ENCODE measurements around the gene TRPM4. TPM values are rescaled to one million over a fixed set of nuclear protein-coding genes. Genes with fewer than 3 reads are reported as not detected.
A peak's percentile ranks its signal among the peaks of the same experiment; 100 is the strongest.
"Not testable (repeated sequence)": the region's sequence is repeated elsewhere in the genome, so short reads cannot be mapped to it uniquely, and the experiment has no call there.

Gene TRPM4
- total RNA-seq, 1 donor from 2014 or later: 58.5 TPM

DNA sequence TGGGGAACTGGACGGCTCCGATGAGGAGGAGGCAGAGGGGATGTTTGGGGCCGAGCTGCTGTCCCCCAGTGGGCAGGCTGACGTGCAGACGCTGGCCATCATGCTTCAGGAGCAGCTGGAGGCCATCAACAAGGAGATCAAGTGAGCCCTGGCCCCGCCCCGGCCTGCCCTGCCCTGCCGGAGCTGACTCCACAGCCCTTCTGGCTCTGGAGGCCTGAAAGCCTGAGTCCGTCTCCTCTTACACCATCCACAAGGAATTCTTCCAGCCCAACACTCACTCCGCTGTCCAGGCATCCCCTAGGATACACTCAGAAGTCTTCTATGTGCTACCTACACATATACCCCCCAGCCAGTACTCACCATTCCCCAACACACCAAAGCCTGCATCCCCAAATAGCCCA lies 20.8 kb upstream of the TRPM4 start:
- peaks cover 10% of the 10 kb centered on the region for H3K4me1 Mint-ChIP-seq
- TF ChIP-seq CTCF (IDR thresholded peaks at IDR 0.05; ENCODE audit: unreplicated experiment): no peak
- no peaks in the 10 kb centered on the region for H3K27me3 Mint-ChIP-seq (ENCODE audit: low read depth)
- no peak overlapping the region for H3K4me3 Mint-ChIP-seq
- no peaks in the 10 kb centered on the region for H3K9me3 Mint-ChIP-seq
- H3K27ac Mint-ChIP-seq: no peak overlapping the region
- DNase-seq (ENCODE audit: low spot score in 2 of 2, unreplicated experiment in 2 of 2): no peak
- peaks cover 1% of the 10 kb centered on the region for H3K36me3 Mint-ChIP-seq

DNA sequence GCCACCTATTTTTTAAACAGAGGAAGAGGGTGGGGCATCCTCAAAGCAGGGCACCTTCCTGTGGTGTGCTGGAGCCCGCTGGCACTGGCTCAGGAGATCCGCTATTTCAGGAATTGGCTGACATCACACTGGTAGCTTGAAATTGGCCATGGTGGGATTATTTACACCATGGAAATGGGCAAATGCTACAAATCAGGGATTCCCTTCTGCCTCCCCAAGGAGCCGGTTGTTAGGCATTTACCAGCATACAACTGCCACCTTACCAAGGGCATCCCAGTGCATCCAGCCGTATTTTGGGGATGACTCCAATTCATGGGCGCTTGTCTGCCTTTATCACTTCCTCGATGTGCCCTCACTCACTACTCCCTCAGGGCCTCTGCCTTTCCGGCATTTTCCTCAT lies 16.6 kb upstream of the TRPM4 start:
- Mint-ChIP-seq H3K36me3 (no peaks in the 10 kb centered on the region), H3K4me1 (peaks cover 17% of the 10 kb centered on the region), H3K27me3 (ENCODE audit: low read depth) (no peaks in the 10 kb centered on the region), H3K27ac (no peak overlapping the region), H3K4me3 (peak overlapping the region; percentile 22), H3K9me3 (no peaks in the 10 kb centered on the region)
- DNase-seq (ENCODE audit: low spot score in 2 of 2, unreplicated experiment in 2 of 2): no peak
- no peak for TF ChIP-seq CTCF (IDR thresholded peaks at IDR 0.05; ENCODE audit: unreplicated experiment)

GRCh38 chr19:49141352-49141751 lies 16.2 kb upstream of the TRPM4 start:
- DNase-seq (ENCODE audit: low spot score in 2 of 2, unreplicated experiment in 2 of 2): no peak
- Mint-ChIP-seq H3K27ac (no peak overlapping the region), H3K27me3 (ENCODE audit: low read depth) (no peaks in the 10 kb centered on the region), H3K4me1 (peaks cover 20% of the 10 kb centered on the region), H3K36me3 (no peaks in the 10 kb centered on the region), H3K9me3 (no peaks in the 10 kb centered on the region), H3K4me3 (peak overlapping the region; percentile 22)
- no peak for TF ChIP-seq CTCF (IDR thresholded peaks at IDR 0.05; ENCODE audit: unreplicated experiment)

GRCh38 chr19:49142866-49143335 lies 14.7 kb upstream of the TRPM4 start:
- no peak for TF ChIP-seq CTCF (IDR thresholded peaks at IDR 0.05; ENCODE audit: unreplicated experiment)
- no peaks in the 10 kb centered on the region for H3K27me3 Mint-ChIP-seq (ENCODE audit: low read depth)
- peak; percentile 86 to 88 for DNase-seq (ENCODE audit: low spot score in 2 of 2, unreplicated experiment in 2 of 2)
- peak overlapping the region; percentile 88 for H3K4me3 Mint-ChIP-seq
- no peaks in the 10 kb centered on the region for H3K9me3 Mint-ChIP-seq
- peak overlapping the region; percentile 65 for H3K27ac Mint-ChIP-seq
- no peaks in the 10 kb centered on the region for H3K36me3 Mint-ChIP-seq
- peaks cover 25% of the 10 kb centered on the region for H3K4me1 Mint-ChIP-seq

DNA sequence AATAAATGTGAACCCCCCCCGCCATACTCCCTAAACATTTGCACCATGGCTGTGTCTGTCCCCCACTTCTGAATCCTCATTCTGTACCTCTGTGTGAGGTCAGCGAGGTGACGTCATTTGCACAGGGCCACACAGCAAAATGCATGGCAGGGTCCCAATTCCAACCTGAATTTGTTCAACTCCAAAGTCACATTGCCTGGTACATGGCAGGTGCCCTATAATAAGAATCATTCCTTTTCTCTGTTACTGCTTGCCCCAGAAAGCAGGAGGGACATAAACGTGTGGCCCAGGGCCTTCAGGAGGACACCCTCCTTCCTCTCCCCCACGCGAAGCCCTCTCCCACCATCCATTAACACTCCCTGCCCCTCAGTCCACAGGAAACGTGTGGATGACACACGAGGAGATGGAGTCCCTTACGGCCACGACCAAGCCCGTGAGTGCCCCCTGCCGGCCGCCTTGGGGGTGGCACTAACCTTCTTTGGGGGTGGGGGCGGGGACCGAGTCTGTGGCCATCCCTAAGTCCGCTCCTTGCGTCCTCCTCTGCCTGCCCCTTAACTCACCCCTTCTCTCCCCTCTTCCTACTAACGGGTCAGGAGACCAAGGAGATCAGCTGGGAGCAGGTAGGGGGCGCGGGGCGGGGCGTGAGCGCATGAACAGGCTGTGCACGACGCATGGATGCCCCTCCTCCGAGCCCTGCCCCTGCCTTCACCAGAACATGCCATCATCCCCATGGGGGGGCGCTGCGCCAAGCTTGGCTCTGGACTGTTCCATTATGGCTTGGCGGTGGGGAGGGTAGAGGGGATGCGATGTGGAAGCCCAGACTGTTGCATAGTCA lies 11.8 kb upstream of the TRPM4 start:
- Mint-ChIP-seq H3K4me3 (peak overlapping the region; percentile 56), H3K36me3 (no peaks in the 10 kb centered on the region), H3K9me3 (no peaks in the 10 kb centered on the region), H3K27me3 (ENCODE audit: low read depth) (no peaks in the 10 kb centered on the region), H3K4me1 (peaks cover 37% of the 10 kb centered on the region), H3K27ac (peak overlapping the region; percentile 43)
- DNase-seq (ENCODE audit: low spot score in 2 of 2, unreplicated experiment in 2 of 2): peak; percentile 64 to 85
- peak; percentile 90 for TF ChIP-seq CTCF (IDR thresholded peaks at IDR 0.05; ENCODE audit: unreplicated experiment)

DNA sequence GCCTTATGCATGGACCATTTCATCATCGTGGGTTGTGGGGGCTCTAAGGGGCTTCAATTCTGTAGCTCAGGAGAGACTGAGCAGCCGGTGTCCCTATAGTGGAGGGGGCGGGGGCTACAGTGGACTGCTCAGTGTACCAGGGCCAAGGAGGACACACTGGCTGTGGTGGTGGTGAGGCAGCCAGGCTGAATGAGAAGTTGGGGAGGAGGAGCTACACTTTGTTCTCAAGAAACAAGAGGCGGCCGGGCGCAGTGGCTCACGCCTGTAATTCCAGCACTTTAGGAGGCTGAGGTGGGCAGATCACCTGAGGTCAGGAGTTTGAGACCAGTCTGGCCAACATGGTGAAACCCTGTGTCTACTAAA lies 11.2 kb upstream of the TRPM4 start:
- not testable (repeated sequence) for H3K27me3 Mint-ChIP-seq (ENCODE audit: low read depth); H3K36me3 Mint-ChIP-seq; DNase-seq (ENCODE audit: low spot score in 2 of 2, unreplicated experiment in 2 of 2); H3K9me3 Mint-ChIP-seq
- H3K27ac Mint-ChIP-seq: peak overlapping the region; percentile 43
- H3K4me1 Mint-ChIP-seq: peaks cover 38% of the 10 kb centered on the region
- peak overlapping the region; percentile 56 for H3K4me3 Mint-ChIP-seq
